Embryonic facial prominence (tissue), 1 donor: Measurements from ENCODE around the gene RPH3AL.
"Not testable (repeated sequence)": the region's sequence is repeated elsewhere in the genome, so short reads cannot be mapped to it uniquely, and the experiment has no call there.

Experiments used
- DNase-seq: peaks from one replicate; pipeline ENCODE4 v3.0.0-alpha.2; 2016; ENCODE audit errors: extremely low spot score

RPH3AL gene

GRCh38 chr17:226108-227077 is 126.2 kb downstream of the RPH3AL start:
- no peak for DNase-seq

GRCh38 chr17:225551-225950 is 127.1 kb downstream of the RPH3AL start:
- no peak for DNase-seq

GRCh38 chr17:224576-224975 is 128.0 kb downstream of the RPH3AL start:
- not testable (repeated sequence) for DNase-seq

GRCh38 chr17:223723-224471 is 128.7 kb downstream of the RPH3AL start:
- DNase-seq, result no peak

- no peak for DNase-seq
These were observed 130.4 kb downstream of the RPH3AL start for GRCh38 chr17:222172-222571.

DNA sequence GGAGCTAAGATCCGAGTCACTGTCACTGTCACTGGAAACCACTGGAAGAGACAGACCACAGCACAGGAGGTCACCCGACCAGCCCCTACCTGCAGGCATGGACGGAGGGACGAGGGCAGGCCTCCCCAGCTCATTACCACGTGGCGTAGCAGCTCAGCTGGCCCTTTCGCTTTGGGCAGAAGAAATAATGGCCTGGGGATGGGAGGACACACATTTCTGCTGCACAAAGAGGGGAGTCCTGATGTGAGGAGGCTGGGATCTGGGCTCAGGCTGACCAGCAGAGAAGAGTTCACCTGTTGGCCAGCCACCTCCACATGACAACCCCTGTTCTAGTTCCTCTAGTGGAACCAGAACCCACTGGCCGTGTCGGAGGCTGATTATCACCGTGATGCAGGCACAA is 132.9 kb downstream of the RPH3AL start:
- DNase-seq, result no peak

DNA sequence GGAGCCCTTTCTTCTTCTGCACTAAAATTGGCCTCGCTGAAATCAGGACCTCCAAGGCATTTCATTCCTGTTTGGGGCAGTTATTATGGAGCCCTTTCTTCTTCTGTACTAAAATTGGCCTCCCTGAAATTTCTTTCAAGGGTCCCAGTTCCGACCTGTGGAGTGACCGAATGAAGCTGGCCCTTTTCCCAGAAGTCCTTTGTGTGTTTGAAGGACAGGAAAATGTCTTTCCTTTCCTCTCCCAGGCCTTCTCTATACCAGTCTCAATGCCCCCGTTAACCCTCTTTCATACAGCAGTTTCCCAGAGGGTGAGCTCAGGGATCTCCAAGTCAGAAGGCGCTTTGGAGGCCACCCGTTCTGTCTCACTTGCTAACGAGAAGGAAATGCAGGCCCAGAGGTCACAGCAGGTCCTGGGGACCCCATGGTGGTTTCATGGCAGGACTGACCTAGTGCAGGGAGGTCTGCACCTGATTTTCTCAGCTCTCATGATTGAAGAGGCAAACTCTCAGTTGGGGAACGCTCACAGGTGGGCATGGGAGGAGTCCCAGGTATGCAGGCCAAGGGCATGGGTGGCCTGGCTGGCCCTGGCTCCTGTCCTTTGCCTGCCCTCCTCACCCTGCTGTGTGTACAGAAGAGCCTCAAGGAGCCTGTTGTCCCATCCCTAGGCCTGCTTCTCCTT is 134.0 kb downstream of the RPH3AL start:
- no peak for DNase-seq

DNA sequence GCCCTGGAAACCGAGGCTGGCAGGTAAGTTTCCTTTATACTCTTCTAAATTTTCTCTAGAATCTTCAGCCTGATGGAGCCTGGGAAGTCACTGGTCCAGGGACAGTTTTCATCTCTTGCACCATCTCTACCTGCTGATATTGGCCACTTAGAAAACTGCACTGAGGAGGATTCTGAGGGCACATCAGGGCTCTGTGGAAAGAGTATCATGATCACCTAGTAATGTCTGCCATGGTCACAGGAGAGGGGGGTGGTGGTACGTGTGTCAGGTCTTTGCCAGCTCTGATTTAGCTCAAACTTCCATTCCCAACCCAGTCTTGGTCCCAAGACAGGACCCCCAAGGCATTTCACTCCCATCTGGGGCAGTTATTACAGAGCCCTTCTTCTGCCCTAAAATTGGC is 136.0 kb downstream of the RPH3AL start:
- no peak for DNase-seq

- not testable (repeated sequence) for DNase-seq
These were observed 136.8 kb downstream of the RPH3AL start for GRCh38 chr17:215563-216478.

- no peak for DNase-seq
These were observed 137.7 kb downstream of the RPH3AL start for GRCh38 chr17:214881-215331.

GRCh38 chr17:213286-214105 is 139.1 kb downstream of the RPH3AL start:
- no peak for DNase-seq

GRCh38 chr17:210402-210801 is 142.2 kb downstream of the RPH3AL start:
- DNase-seq, result no peak

DNA sequence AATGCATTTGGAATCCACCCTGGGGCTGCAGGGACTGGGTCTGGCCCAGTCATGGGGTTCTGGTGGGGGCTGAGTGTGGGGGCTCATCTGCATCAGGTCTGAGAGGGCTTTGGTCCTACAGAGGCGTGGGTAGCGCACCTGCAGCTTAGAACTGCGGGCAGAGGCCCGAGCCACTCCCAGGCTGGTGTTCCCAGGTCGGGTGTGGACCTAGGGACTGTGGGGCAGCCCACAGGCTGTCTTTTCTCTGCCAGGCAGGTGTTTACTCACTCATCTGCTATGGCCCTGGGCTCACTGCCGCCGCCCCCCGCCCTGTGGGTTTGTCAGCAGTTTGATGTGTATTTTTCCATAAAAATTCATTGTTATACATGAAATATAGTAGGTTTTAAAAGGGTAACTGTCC is 144.2 kb downstream of the RPH3AL start:
- no peak for DNase-seq

GRCh38 chr17:207775-208174 is 144.8 kb downstream of the RPH3AL start:
- DNase-seq, result no peak

- no peak for DNase-seq
These were observed 145.6 kb downstream of the RPH3AL start for GRCh38 chr17:206941-207560.

- not testable (repeated sequence) for DNase-seq
These were observed 146.1 kb downstream of the RPH3AL start for GRCh38 chr17:206484-206883.

GRCh38 chr17:205817-206216 is 146.8 kb downstream of the RPH3AL start:
- no peak for DNase-seq

GRCh38 chr17:205148-205669 is 147.4 kb downstream of the RPH3AL start:
- DNase-seq, result no peak

DNA sequence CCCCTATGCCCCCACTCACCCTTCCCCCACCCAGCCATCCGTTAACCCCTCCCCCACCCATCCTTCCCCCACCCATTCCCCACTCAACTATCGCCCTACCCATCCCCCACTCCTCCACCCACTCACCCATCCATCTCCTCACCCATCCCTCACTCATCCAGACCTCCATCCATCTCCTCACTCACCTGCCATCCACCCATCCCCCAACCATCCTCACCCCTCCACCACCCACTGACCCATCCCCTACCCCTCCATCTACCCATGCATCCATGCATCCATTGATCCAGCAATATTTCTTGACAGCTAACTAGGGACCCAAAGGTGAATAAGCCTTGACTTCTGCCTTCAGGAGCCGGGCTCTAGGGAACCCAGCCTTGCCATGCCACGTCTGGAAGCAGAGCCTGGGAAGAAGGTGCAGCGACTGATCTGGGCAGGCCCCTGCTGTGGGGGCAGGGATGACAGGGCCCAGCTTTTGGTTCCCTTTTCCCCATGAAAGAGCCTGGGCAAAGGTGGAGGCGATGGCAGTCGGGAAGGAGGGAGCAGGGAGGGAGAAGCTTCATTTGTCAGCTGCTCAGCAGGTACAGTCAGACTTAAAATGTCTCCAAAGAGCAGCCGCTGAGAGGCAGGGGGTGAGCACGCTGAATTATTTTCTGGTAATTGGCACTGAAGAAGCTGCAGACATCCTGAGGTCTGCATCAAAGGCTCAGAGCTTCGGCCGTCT is 148.0 kb downstream of the RPH3AL start:
- DNase-seq, result no peak
